Measurements from ENCODE around the gene TNC. TPM values are rescaled to one million over a fixed set of nuclear protein-coding genes. Genes with fewer than 3 reads are reported as not detected.

Gene TNC
- total RNA-seq, 2 experiments from 2014 or later: 0.03 TPM; not detected in 1

DNA sequence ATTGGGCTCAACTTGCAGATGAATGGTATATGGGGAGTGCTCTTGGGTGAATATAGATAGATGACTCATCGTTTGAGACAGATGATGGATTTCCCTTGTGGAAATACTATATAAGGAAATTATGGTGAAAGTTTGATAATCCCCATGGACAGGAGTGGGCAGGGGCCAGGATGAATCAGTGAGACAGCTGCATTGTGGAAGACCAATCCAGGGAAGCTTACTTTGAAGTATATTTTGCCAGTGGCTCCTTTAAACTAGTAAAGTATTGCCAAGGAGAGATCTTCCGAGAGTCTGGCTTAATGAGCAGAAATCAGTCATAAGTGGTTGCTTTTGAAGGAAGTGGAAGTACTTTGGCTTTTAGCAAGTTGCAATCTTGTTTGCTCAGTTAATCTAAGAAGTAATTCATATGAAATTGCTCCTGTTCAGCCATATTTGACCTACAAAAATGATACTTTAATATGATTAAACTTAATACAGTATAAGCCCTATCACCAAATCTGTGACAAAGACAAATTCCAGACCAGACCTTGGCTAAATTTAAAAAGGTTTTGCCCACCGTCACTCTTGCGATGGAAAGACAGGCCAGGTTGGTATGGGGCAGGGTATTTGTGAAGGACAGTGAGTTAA, 9.3 kb upstream of the TNC start:
- DNase-seq (no peak), ATAC-seq (ENCODE audit: low read depth) (no peak)
- Mint-ChIP-seq H3K4me1 (no peaks in the 10 kb centered on the region), H3K27ac (no peak overlapping the region), H3K27me3 (peaks cover 26% of the 10 kb centered on the region), H3K4me3 (no peak overlapping the region), H3K36me3 (no peaks in the 10 kb centered on the region), H3K9me3 (peaks cover 1% of the 10 kb centered on the region)
- POLR2A ChIA-PET: no interaction called here

DNA sequence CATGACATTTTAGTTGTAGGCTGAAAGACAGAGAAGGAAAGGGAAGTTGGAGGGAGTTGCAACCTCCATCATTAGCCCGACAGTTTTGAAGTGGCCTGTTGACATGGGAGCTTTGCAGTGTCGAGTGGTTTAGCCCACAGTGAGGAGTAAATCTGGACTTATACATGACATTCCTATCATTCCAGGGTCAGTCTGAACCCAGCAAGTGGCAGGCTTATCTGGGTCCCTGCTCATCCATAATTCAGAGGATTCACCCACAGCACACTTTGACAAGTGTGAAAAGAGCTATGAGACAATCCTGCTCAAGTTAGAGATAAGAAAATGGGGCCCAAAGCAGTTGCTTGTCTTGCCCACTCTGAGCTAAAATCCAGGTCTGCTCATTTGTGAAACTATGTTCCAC, 8.4 kb upstream of the TNC start:
- no peak overlapping the region for H3K4me3 Mint-ChIP-seq
- H3K4me1 Mint-ChIP-seq: no peaks in the 10 kb centered on the region
- no peak overlapping the region for H3K27ac Mint-ChIP-seq
- H3K9me3 Mint-ChIP-seq: peaks cover 1% of the 10 kb centered on the region
- H3K36me3 Mint-ChIP-seq: no peaks in the 10 kb centered on the region
- POLR2A ChIA-PET: no interaction called here
- peaks cover 30% of the 10 kb centered on the region for H3K27me3 Mint-ChIP-seq
- no peak for ATAC-seq (ENCODE audit: low read depth)
- no peak for DNase-seq

DNA sequence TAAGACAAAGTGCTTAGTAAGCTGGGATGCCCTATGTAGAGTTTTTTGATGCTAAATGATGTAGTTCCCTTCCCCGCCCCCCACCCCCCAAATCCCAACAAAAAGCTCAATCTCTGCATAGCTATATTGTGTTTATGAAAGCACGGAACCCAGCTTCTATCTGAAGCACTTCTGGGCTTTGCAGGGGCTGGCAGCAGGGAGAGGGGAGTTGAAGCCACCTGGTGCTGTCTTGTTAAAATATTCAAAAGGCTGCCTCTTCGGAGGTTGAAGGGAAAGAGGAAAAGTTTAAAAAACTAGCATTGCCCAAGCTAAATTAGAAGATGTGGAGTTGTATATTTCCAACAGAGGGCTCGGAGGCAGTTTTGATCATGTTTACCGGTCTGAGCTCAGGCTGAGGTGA, 5.0 kb upstream of the TNC start:
- no peak for ATAC-seq (ENCODE audit: low read depth)
- no peak for DNase-seq
- no peak overlapping the region for H3K27ac Mint-ChIP-seq
- H3K4me1 Mint-ChIP-seq: no peaks in the 10 kb centered on the region
- POLR2A ChIA-PET: no interaction called here
- no peaks in the 10 kb centered on the region for H3K36me3 Mint-ChIP-seq
- no peaks in the 10 kb centered on the region for H3K9me3 Mint-ChIP-seq
- H3K27me3 Mint-ChIP-seq: peaks cover 47% of the 10 kb centered on the region
- no peak overlapping the region for H3K4me3 Mint-ChIP-seq

DNA sequence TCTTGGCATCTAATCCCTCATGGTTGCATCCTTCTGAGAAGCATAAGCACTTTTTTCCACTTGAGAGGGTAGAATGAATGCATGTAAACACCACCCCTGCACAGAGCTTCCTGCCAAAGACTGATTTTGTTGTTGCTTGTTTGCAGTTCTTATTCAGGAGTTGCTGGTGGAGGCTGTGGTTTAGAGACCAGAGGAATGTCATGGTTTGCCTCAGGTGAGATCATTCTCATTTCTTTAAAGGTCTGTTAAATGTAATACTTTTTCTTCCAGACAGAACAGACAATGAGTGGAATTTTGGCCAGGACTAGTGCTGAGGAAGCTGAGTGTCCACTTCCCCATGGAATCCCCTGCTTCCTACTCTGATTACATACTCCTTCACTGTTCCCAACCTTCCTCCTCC, 3.2 kb upstream of the TNC start:
- ATAC-seq (ENCODE audit: low read depth) (no peak), DNase-seq (no peak)
- no peaks in the 10 kb centered on the region for H3K36me3 Mint-ChIP-seq
- no peak overlapping the region for H3K4me3 Mint-ChIP-seq
- H3K4me1 Mint-ChIP-seq: no peaks in the 10 kb centered on the region
- no peaks in the 10 kb centered on the region for H3K9me3 Mint-ChIP-seq
- POLR2A ChIA-PET: no interaction called here
- H3K27me3 Mint-ChIP-seq: peaks cover 62% of the 10 kb centered on the region
- H3K27ac Mint-ChIP-seq: no peak overlapping the region

DNA sequence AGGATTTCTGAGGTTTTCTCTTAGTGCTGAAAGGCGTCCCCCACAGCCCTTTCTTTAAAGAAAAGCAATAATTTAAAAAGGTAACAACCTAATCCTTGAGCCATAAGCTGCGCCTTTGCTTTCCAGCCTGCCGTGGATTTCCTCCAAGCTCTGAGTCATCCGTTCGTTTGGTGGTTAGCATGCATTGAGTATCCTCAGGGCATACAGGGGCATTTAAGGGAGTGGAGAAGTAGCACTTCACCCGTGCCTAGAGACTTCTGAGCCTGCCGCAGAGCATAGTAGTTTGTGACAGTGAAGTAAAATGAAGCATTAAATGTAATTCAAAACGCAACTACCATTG, 892 bp upstream of the TNC start:
- no peak for DNase-seq
- POLR2A ChIA-PET: no interaction called here
- ATAC-seq (ENCODE audit: low read depth): no peak
- Mint-ChIP-seq H3K9me3 (no peaks in the 10 kb centered on the region), H3K4me1 (no peaks in the 10 kb centered on the region), H3K27ac (no peak overlapping the region), H3K36me3 (no peaks in the 10 kb centered on the region), H3K27me3 (peaks cover 64% of the 10 kb centered on the region), H3K4me3 (no peak overlapping the region)

DNA sequence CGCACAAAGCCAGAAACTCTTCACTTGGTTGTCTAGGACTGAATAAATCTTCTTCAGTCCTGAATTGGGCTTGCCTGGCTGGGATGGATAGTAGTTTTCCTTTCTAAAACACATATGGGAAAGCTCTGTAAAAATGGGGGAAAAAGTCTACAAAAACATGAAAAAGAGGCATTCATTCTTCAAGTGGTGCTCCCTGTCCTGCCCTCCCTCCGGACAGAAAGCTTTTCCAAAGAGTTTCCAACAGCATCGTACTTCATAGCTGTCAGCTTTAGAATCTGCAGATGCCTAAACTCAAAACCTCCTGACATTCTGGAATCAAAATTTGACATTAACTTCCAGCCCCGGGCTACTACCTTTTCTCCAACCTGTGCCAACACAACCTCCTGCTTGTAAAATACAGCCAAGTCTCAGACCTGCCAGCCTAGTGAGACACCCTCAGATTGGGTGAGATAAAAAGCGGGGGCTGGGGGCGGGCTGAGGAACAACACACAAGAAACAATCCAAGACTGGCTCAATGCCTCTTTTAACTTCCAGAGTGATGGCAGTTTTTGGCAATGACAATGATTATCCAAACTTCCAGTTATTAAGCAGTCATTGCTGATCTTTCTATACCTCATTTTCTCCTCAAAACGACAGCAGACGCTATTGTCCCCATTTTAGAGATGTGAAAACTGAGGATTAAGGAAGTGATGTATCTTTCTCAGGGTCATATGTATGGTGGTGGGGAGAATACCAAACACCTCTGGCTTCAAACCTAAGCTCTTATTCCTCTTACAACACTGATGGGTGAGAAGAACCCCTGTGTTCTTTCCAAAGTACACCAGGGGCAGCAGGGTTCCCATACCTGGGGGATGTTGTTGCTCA, 1.3 kb downstream of the TNC start:
- Mint-ChIP-seq H3K36me3 (no peaks in the 10 kb centered on the region), H3K27me3 (peaks cover 58% of the 10 kb centered on the region), H3K27ac (no peak overlapping the region), H3K9me3 (no peaks in the 10 kb centered on the region), H3K4me1 (no peaks in the 10 kb centered on the region), H3K4me3 (no peak overlapping the region)
- DNase-seq (no peak), ATAC-seq (ENCODE audit: low read depth) (no peak)
- POLR2A ChIA-PET: no interaction called here

DNA sequence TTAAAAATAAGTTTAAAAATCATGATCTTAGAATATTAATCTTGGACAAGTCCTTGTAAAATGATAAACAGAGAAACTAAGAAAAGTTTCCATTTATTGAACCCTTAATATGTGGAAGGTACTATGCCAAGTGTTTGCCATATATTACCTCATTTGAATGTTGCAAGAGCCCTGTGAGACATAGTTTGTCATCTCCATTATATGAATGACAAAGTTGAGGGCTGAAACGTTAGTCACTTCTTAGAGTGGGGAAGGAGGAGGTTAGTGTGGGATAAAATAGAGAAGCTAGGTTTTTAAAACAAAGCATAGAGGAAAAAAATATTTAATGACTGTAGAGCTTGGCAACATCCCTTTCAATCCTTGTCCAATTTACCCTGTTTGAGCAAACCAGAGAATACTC, 2.0 kb downstream of the TNC start:
- ATAC-seq (ENCODE audit: low read depth) (no peak), DNase-seq (no peak)
- Mint-ChIP-seq H3K4me1 (no peaks in the 10 kb centered on the region), H3K4me3 (no peak overlapping the region), H3K27me3 (peaks cover 56% of the 10 kb centered on the region), H3K9me3 (no peaks in the 10 kb centered on the region), H3K27ac (no peak overlapping the region), H3K36me3 (no peaks in the 10 kb centered on the region)
- POLR2A ChIA-PET: no interaction called here

DNA sequence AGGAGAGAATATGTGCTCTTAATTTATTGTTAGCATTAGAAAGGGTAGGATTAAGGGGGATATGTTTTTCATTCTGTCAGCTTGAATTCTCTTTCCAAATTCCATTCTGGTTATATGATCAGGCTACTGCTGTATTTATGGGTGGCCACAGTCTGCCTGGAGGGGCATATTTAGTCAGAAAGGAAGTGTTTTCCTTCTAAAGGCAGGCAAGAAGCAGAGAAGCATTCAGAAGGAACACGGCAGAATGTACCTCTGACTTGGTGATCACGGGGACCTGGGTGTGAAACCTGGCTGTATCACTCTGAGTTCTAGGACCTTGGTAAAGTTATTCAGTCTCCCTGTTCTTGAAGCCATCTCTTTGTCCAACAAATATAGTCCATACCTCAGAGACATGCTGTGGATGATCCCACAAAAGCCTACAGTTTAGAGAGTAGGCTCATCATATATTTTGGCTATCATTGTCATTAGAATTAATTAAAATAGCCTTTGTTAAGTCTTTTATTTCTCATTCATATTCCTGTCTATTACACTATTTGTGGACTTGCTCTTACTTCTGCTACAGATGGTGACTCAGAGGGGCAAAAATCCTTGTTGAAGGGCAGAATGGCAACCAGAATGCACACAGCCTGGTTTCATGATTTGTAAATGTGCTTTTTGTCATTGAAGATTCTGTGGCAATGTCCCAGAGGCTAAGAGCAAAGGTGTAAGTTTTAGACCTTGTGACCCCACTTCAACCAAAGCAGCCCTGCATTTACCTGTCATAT, 2.7 kb downstream of the TNC start:
- H3K27ac Mint-ChIP-seq: no peak overlapping the region
- no peaks in the 10 kb centered on the region for H3K36me3 Mint-ChIP-seq
- POLR2A ChIA-PET: no interaction called here
- no peak for DNase-seq
- H3K4me1 Mint-ChIP-seq: no peaks in the 10 kb centered on the region
- no peak for ATAC-seq (ENCODE audit: low read depth)
- peaks cover 55% of the 10 kb centered on the region for H3K27me3 Mint-ChIP-seq
- no peak overlapping the region for H3K4me3 Mint-ChIP-seq
- H3K9me3 Mint-ChIP-seq: no peaks in the 10 kb centered on the region

DNA sequence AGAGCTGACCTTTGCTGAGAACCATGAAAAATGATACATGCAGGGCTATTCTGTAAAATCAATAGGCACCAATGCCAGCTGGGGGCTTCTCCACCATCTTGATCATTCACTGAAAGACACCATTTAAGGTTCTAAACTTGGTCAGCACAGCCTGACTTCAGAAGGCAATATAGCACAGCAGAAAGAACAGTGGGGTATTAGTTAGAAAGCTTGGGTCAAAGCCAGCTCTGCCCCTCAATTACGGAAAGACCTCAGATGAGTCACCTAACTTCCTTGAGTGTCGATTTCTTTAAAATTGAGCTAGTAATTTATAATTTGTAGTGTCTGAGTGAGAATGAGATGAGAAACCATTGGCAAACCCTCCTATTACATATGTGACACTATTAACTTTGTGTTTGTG, 3.4 kb downstream of the TNC start:
- ATAC-seq (ENCODE audit: low read depth) (no peak), DNase-seq (no peak)
- Mint-ChIP-seq H3K4me3 (no peak overlapping the region), H3K36me3 (no peaks in the 10 kb centered on the region), H3K27me3 (peaks cover 50% of the 10 kb centered on the region), H3K27ac (no peak overlapping the region), H3K4me1 (no peaks in the 10 kb centered on the region), H3K9me3 (no peaks in the 10 kb centered on the region)
- POLR2A ChIA-PET: no interaction called here

DNA sequence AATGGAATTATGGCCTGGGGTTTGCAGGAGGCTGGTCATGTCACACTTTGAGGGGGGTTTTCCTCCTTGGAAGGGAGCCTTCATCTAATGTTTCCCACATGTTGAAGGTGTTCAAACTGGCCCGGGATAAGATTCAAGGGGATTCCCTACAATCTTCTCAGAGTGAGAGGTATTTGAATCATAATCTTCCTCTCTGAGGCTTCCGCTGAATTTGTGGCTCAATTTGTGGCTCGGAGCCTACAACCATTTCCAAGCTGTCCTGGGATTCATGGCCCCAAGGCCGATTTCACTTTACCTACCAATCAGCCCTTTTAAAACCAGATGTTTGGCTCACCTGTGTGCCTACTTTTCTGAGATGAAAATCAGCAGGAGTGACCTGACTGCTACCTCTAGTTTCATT, 3.9 kb downstream of the TNC start:
- POLR2A ChIA-PET: no interaction called here
- H3K9me3 Mint-ChIP-seq: no peaks in the 10 kb centered on the region
- no peaks in the 10 kb centered on the region for H3K36me3 Mint-ChIP-seq
- H3K27ac Mint-ChIP-seq: no peak overlapping the region
- DNase-seq: no peak
- H3K4me1 Mint-ChIP-seq: no peaks in the 10 kb centered on the region
- ATAC-seq (ENCODE audit: low read depth): no peak
- H3K27me3 Mint-ChIP-seq: peaks cover 46% of the 10 kb centered on the region
- no peak overlapping the region for H3K4me3 Mint-ChIP-seq

DNA sequence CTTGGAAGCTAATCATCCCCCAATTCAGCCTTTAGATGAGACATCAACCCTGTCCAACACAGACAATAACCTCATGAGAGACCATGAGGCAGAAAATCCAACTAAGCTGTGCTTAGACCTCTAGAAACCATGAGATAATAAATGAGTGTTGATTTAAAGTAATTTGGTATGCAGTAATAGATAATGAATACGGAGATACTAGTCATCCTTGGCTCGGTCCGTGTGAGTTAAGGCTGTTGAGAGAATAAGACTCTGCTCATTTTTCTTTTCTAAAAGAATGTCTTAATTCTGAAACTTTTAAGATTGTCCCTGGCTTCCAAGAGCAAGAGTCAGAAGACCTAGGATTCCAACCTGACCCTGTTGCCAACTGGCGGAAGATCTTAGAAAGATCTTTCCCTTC, 6.1 kb downstream of the TNC start:
- no peak for DNase-seq
- no peak for ATAC-seq (ENCODE audit: low read depth)
- no peaks in the 10 kb centered on the region for H3K9me3 Mint-ChIP-seq
- H3K4me1 Mint-ChIP-seq: peaks cover under 1% of the 10 kb centered on the region
- peaks cover 25% of the 10 kb centered on the region for H3K27me3 Mint-ChIP-seq
- no peak overlapping the region for H3K4me3 Mint-ChIP-seq
- no peaks in the 10 kb centered on the region for H3K36me3 Mint-ChIP-seq
- H3K27ac Mint-ChIP-seq: no peak overlapping the region
- POLR2A ChIA-PET: no interaction called here

DNA sequence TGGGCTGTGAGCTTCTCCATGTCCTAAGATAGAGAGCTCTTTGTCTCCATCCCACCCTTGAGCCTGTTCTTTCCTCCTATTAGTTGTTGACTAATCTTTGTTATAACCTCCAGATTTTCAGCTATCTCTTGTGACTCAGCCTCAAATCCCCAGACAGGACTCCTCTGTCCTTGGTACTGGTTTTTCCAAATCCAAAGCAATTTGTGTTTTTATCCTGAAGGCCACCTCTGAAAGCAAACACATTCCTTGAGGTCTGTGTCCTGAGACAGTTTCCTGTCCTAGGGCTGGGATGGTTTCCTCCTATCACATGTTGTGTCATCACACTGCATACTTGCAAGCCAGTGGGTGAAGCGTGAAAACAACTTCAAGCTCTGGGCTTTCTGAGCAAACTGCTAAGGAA, 8.5 kb downstream of the TNC start:
- Mint-ChIP-seq H3K27me3 (peaks cover 9% of the 10 kb centered on the region), H3K4me1 (peaks cover 7% of the 10 kb centered on the region), H3K36me3 (no peaks in the 10 kb centered on the region), H3K4me3 (no peak overlapping the region), H3K27ac (no peak overlapping the region), H3K9me3 (no peaks in the 10 kb centered on the region)
- DNase-seq (no peak), ATAC-seq (ENCODE audit: low read depth) (no peak)
- POLR2A ChIA-PET: no interaction called here

DNA sequence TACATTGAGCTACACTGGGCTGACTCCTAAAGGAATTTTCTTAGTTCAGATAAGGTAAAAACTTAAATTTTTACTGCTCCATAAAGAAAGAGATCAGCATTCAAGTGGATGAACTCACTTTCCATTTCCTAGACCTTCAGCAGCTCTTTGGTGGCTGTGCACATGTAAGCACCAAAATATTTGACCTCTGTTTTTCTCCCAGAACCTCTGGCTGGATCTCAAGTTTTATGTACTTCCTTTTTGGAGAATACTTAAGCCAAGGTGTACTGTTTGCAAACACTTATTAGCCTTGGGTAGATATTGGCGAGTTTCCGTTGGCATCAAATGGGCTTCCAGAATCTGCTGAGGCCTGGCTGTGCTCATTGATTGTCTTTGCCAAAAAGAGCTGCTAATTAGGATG, 10.3 kb downstream of the TNC start:
- DNase-seq (no peak), ATAC-seq (ENCODE audit: low read depth) (no peak)
- H3K27ac Mint-ChIP-seq: no peak overlapping the region
- peaks cover 7% of the 10 kb centered on the region for H3K27me3 Mint-ChIP-seq
- POLR2A ChIA-PET: no interaction called here
- H3K9me3 Mint-ChIP-seq: no peaks in the 10 kb centered on the region
- peaks cover 7% of the 10 kb centered on the region for H3K4me1 Mint-ChIP-seq
- no peaks in the 10 kb centered on the region for H3K36me3 Mint-ChIP-seq
- H3K4me3 Mint-ChIP-seq: no peak overlapping the region

DNA sequence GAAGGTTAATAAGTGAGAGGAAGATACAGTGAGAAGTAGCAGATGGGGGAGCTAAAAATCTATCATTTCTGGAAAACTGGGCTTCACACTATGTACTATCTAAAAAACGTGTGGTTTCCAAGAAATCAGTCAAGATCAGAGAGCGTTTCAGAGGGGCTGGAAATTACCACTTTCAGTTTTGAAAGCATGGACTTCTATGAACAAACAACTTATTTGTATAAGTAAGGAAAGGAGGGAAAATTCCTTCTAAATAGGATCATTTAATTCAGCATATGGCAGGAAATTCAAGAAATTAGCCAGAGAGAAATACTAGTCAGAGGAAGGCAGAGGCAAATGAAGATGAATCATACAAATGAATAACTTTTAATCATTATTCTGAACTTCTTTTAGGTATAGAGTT, 11.3 kb downstream of the TNC start:
- Mint-ChIP-seq H3K4me3 (no peak overlapping the region), H3K9me3 (no peaks in the 10 kb centered on the region), H3K4me1 (peaks cover 7% of the 10 kb centered on the region), H3K36me3 (no peaks in the 10 kb centered on the region), H3K27ac (no peak overlapping the region), H3K27me3 (peaks cover 6% of the 10 kb centered on the region)
- ATAC-seq (ENCODE audit: low read depth) (no peak), DNase-seq (no peak)
- POLR2A ChIA-PET: no interaction called here
